Occipital lobe (tissue), 2 donors: ENCODE data around the gene RFESD. TPM values are rescaled to one million over a fixed set of nuclear protein-coding genes. Genes with fewer than 3 reads are reported as not detected.

Source experiments
- DNase-seq: peaks from one replicate; lab custom pipeline; 2025; lab: John Stamatoyannopoulos, UW
- total RNA-seq: library from RNA; depleted of rRNA; stranded (reverse); fragments of >200 nt; gene quantifications from one replicate; pipeline ENCODE4 v1.2.3, GENCODE V29; 2014

Gene RFESD
- total RNA-seq: 1.4 TPM

GRCh38 chr5:95646569-95647431, at the start of gene RFESD:
TSS of gene RFESD (plus strand) at chr5:95646777. CDS start at chr5:95652272, 5,495 bp downstream.
- peak; percentile 94 for DNase-seq

GRCh38 chr5:95599252-95599651, 47.3 kb upstream of the RFESD start:
- no peak for DNase-seq

- DNase-seq: no peak
These were observed 46.0 kb upstream of the RFESD start for GRCh38 chr5:95600557-95600956.

GRCh38 chr5:95605786-95606185, 40.8 kb upstream of the RFESD start:
- no peak for DNase-seq

GRCh38 chr5:95606419-95606818, 40.2 kb upstream of the RFESD start:
- DNase-seq: no peak

GRCh38 chr5:95609711-95610110, 36.9 kb upstream of the RFESD start:
- DNase-seq: no peak

- DNase-seq: no peak
These were observed 36.0 kb upstream of the RFESD start for GRCh38 chr5:95610546-95610945.

- no peak for DNase-seq
These were observed 35.2 kb upstream of the RFESD start for GRCh38 chr5:95611396-95611795.

GRCh38 chr5:95613514-95613913, 33.1 kb upstream of the RFESD start:
- DNase-seq: no peak

- no peak for DNase-seq
These were observed 31.5 kb upstream of the RFESD start for GRCh38 chr5:95615164-95615467.

- DNase-seq: no peak
These were observed 29.5 kb upstream of the RFESD start for GRCh38 chr5:95617057-95617456.

GRCh38 chr5:95619096-95619495, 27.5 kb upstream of the RFESD start:
- no peak for DNase-seq

GRCh38 chr5:95619514-95620029, 27.0 kb upstream of the RFESD start:
- no peak for DNase-seq

GRCh38 chr5:95620030-95620869, 26.3 kb upstream of the RFESD start, which contains the start of gene GPR150:
TSS of gene GPR150 (plus strand) at chr5:95620087. CDS start at chr5:95620276, 189 bp downstream.
- DNase-seq: peak; percentile 56

GRCh38 chr5:95620870-95621838, 25.4 kb upstream of the RFESD start:
- DNase-seq: no peak

GRCh38 chr5:95621839-95622629, 24.5 kb upstream of the RFESD start:
- peak; percentile 12 for DNase-seq

GRCh38 chr5:95623706-95624105, 22.9 kb upstream of the RFESD start:
- DNase-seq: no peak

- DNase-seq: no peak
These were observed 22.2 kb upstream of the RFESD start for GRCh38 chr5:95624368-95624767.

GRCh38 chr5:95626701-95627100, 19.9 kb upstream of the RFESD start:
- DNase-seq: no peak
